Testis (tissue), 2 donors: ENCODE data around the gene RAPSN.

Experiments used
- CTCF ChIP-seq, 3 experiments: fragments of 450-650 bp in 2 of 3; fragments of 200-600 bp in 1 of 3; sonication (generic) in 1 of 3; IDR thresholded peaks; one replicate each; pipeline ENCODE4 v1.5.1; 2016 to 2019; ENCODE audit warnings: antibody characterized with exemption in 3 of 3, mild to moderate bottlenecking in 2 of 3, moderate library complexity in 1 of 3
- POLR2A ChIP-seq: fragments of 450-650 bp; IDR thresholded peaks from one replicate; pipeline ENCODE4 v1.6.1; 2017; ENCODE audit warnings: antibody characterized with exemption, mild to moderate bottlenecking, moderate library complexity

GRCh38 chr11:47467357-47467756 lies 18.4 kb upstream of the RAPSN start:
- TF ChIP-seq CTCF (IDR thresholded peaks at IDR 0.05) = no peak
- TF ChIP-seq POLR2A = no peak
